ENCODE measurements around the gene ARHGAP26.

The ARHGAP26 gene

GRCh38 chr5:142769793-142770649 is at the start of gene ARHGAP26:
Gene ARHGAP26 (plus strand): TSS chr5:142770377. CDS start chr5:142770762, 385 bp downstream.
- FAIRE-seq = peak; percentile 94
- DNase-seq (ENCODE audit: extremely low spot score, insufficient read length, low read depth) = peak; percentile 91

GRCh38 chr5:142720641-142721271 is 49.4 kb upstream of the ARHGAP26 start:
- DNase-seq (ENCODE audit: extremely low spot score, insufficient read length, low read depth) = no peak
- FAIRE-seq = no peak

GRCh38 chr5:142722146-142722545 is 48.0 kb upstream of the ARHGAP26 start:
- DNase-seq (ENCODE audit: extremely low spot score, insufficient read length, low read depth) (no peak), FAIRE-seq (no peak)

- FAIRE-seq = no peak
Measured at GRCh38 chr5:142722896-142723295, 47.3 kb upstream of the ARHGAP26 start.

GRCh38 chr5:142724821-142725220 is 45.4 kb upstream of the ARHGAP26 start:
- DNase-seq (ENCODE audit: extremely low spot score, insufficient read length, low read depth) (no peak), FAIRE-seq (no peak)

More at GRCh38 chr5:142722896-142723295, 47.3 kb upstream of the ARHGAP26 start:
- DNase-seq (ENCODE audit: extremely low spot score, insufficient read length, low read depth) = no peak

GRCh38 chr5:142725231-142726187 is 44.7 kb upstream of the ARHGAP26 start:
- DNase-seq (ENCODE audit: extremely low spot score, insufficient read length, low read depth) (no peak), FAIRE-seq (no peak)

- DNase-seq (ENCODE audit: extremely low spot score, insufficient read length, low read depth) = no peak
- no peak for FAIRE-seq
Measured at GRCh38 chr5:142726188-142726731, 43.9 kb upstream of the ARHGAP26 start.

- FAIRE-seq (no peak), DNase-seq (ENCODE audit: extremely low spot score, insufficient read length, low read depth) (no peak)
Measured at GRCh38 chr5:142727735-142728047, 42.5 kb upstream of the ARHGAP26 start.

- no peak for FAIRE-seq
- DNase-seq (ENCODE audit: extremely low spot score, insufficient read length, low read depth) = no peak
Measured at GRCh38 chr5:142735323-142736246, 34.6 kb upstream of the ARHGAP26 start.

GRCh38 chr5:142736247-142736632 is 33.9 kb upstream of the ARHGAP26 start:
- FAIRE-seq (no peak), DNase-seq (ENCODE audit: extremely low spot score, insufficient read length, low read depth) (no peak)

- FAIRE-seq (no peak), DNase-seq (ENCODE audit: extremely low spot score, insufficient read length, low read depth) (no peak)
Measured at GRCh38 chr5:142737179-142737578, 33.0 kb upstream of the ARHGAP26 start.

GRCh38 chr5:142740474-142741242 is 29.5 kb upstream of the ARHGAP26 start:
- no peak for DNase-seq (ENCODE audit: extremely low spot score, insufficient read length, low read depth)
- FAIRE-seq = no peak

GRCh38 chr5:142743592-142744441 is 26.4 kb upstream of the ARHGAP26 start:
- no peak for DNase-seq (ENCODE audit: extremely low spot score, insufficient read length, low read depth)
- no peak for FAIRE-seq

GRCh38 chr5:142745268-142745667 is 24.9 kb upstream of the ARHGAP26 start:
- FAIRE-seq = no peak

GRCh38 chr5:142746532-142747433 is 23.4 kb upstream of the ARHGAP26 start:
- DNase-seq (ENCODE audit: extremely low spot score, insufficient read length, low read depth) (no peak), FAIRE-seq (no peak)

More at GRCh38 chr5:142745268-142745667, 24.9 kb upstream of the ARHGAP26 start:
- DNase-seq (ENCODE audit: extremely low spot score, insufficient read length, low read depth) = no peak

GRCh38 chr5:142748132-142748531 is 22.0 kb upstream of the ARHGAP26 start:
- no peak for FAIRE-seq
- no peak for DNase-seq (ENCODE audit: extremely low spot score, insufficient read length, low read depth)
